HTERT RPE-1 (cell line): ENCODE measurements around the gene WWOX.
"Not testable (repeated sequence)": the region's sequence is repeated elsewhere in the genome, so short reads cannot be mapped to it uniquely, and the experiment has no call there.

Experiments
- in situ Hi-C: fragments of 300-500 bp; cut with MboI; formaldehyde crosslinking; loops from 4 replicates; pipeline ENCODE4 v1.14.3; 2020; ENCODE audit warnings: low sequenced_read_pairs

WWOX gene

GRCh38 chr16:79195938-79196337 lies 1096.5 kb downstream of the WWOX start:
- in situ Hi-C loops, result no loop called here

- in situ Hi-C loops, result no loop called here
These were observed 1102.0 kb downstream of the WWOX start for GRCh38 chr16:79201436-79201835.

GRCh38 chr16:79202977-79203376 lies 1103.5 kb downstream of the WWOX start:
- in situ Hi-C loops, result no loop called here

- in situ Hi-C loops, result no loop called here
These were observed 1105.0 kb downstream of the WWOX start for GRCh38 chr16:79204486-79204885.

GRCh38 chr16:79206889-79207288 lies 1107.4 kb downstream of the WWOX start:
- in situ Hi-C loops, result no loop called here

- in situ Hi-C loops, result no loop called here
These were observed 1109.9 kb downstream of the WWOX start for GRCh38 chr16:79209308-79209707.

GRCh38 chr16:79210607-79211006 lies 1111.2 kb downstream of the WWOX start:
- in situ Hi-C loops, result no loop called here

- in situ Hi-C loops, result no loop called here
These were observed 1112.1 kb downstream of the WWOX start for GRCh38 chr16:79211586-79211985.

- in situ Hi-C loops, result no loop called here
These were observed 1112.8 kb downstream of the WWOX start for GRCh38 chr16:79212114-79212791.

GRCh38 chr16:79213214-79213613 lies 1113.8 kb downstream of the WWOX start:
- in situ Hi-C loops, result no loop called here

- in situ Hi-C loops, result no loop called here
These were observed 1115.8 kb downstream of the WWOX start for GRCh38 chr16:79215289-79215688.

- in situ Hi-C loops, result no loop called here
These were observed 1118.0 kb downstream of the WWOX start for GRCh38 chr16:79217375-79218011.

GRCh38 chr16:79218351-79218750 lies 1118.9 kb downstream of the WWOX start:
- in situ Hi-C loops, result no loop called here

- in situ Hi-C loops, result not testable (repeated sequence)
These were observed 1126.5 kb downstream of the WWOX start for GRCh38 chr16:79225994-79226393.

- in situ Hi-C loops, result no loop called here
These were observed 1129.9 kb downstream of the WWOX start for GRCh38 chr16:79229361-79229760.

- in situ Hi-C loops, result not testable (repeated sequence)
These were observed 1146.2 kb downstream of the WWOX start for GRCh38 chr16:79245700-79246099.

GRCh38 chr16:79247386-79247785 lies 1147.9 kb downstream of the WWOX start:
- in situ Hi-C loops, result no loop called here

- in situ Hi-C loops, result no loop called here
These were observed 1148.9 kb downstream of the WWOX start for GRCh38 chr16:79248351-79248750.

GRCh38 chr16:79250502-79251098 lies 1151.1 kb downstream of the WWOX start:
- in situ Hi-C loops, result no loop called here

- in situ Hi-C loops, result no loop called here
These were observed 1153.7 kb downstream of the WWOX start for GRCh38 chr16:79253100-79253631.

GRCh38 chr16:79257953-79258490 lies 1158.6 kb downstream of the WWOX start:
- in situ Hi-C loops, result no loop called here

GRCh38 chr16:79260890-79261289 lies 1161.4 kb downstream of the WWOX start:
- in situ Hi-C loops, result not testable (repeated sequence)
